GM12875 (cell line): ENCODE data around the gene KIF25.

Experiments used
- H3K4me3 ChIP-seq: one replicate; pipeline ENCODE4 v1.5.1; 2011; ENCODE audit warnings: low read depth, low read length, control low read depth
- CTCF ChIP-seq: IDR thresholded peaks from 2 replicates; pipeline ENCODE4 v1.5.1; 2011; ENCODE audit warnings: low read depth, mild to moderate bottlenecking, control low read depth, inconsistent platforms, low read length, moderate library complexity, borderline replicate concordance; ENCODE audit not compliant: insufficient read depth

KIF25 gene

DNA sequence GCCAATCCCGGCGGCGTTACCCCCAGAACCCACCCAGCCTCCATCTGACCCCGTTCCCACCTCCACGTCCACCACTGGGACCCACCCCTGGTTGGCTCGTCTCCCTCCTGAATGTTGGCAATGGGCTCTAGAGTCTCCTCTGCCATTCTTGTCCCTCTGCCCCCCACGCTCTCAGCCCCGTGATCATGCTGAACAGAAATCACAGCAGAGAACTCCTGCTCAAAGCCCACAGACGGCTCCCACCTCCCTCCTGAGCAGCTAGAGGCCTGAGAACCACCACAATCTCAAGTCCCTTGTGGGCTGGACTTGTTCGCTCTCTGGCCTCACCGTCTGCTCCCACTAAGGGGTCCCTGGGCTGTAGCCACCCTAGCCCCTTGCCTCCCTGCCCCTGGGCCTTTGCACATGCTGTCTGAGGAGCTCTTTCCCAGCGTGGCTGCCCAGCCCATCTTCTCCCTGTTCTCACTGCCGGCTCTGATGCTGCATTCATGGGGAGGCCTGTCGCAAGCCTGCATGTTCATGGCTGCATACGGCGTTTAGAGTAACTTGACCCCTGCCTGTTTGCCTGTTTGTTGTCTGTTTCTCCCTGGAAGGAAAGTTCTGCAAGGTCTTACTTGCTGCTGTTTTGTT lies 92.7 kb downstream of the KIF25 start:
- H3K4me3 ChIP-seq = no peak overlapping the region
- no peak for TF ChIP-seq CTCF

DNA sequence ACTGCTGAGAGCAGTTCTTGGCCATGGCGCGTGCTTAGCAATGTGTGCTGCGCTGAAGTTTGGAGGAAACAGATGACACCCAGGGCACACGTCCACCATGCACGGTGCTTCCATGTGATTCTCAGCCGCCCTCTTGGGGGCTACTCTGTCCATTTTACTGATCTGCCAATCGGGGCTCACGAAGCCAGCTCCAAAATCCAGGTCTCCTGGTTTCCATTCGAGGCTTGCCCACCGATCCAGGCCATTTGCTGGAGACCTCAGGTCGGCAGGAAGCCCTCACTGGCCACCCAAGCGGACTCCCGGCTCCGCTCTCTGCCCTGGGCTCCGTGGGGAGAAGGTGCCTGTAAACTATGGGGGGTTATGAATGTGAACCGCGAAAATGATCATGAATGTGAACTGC lies 93.2 kb downstream of the KIF25 start:
- TF ChIP-seq CTCF = no peak
- no peak overlapping the region for H3K4me3 ChIP-seq

GRCh38 chr6:168091381-168092264 lies 94.2 kb downstream of the KIF25 start:
- no peak for TF ChIP-seq CTCF
- no peak overlapping the region for H3K4me3 ChIP-seq

- no peak for TF ChIP-seq CTCF
- no peak overlapping the region for H3K4me3 ChIP-seq
Observed at GRCh38 chr6:168092541-168092940, 95.1 kb downstream of the KIF25 start.

- TF ChIP-seq CTCF = no peak
- H3K4me3 ChIP-seq = no peak overlapping the region
Observed at GRCh38 chr6:168093071-168093505, 95.6 kb downstream of the KIF25 start.

GRCh38 chr6:168093634-168094033 lies 96.2 kb downstream of the KIF25 start:
- no peak for TF ChIP-seq CTCF
- H3K4me3 ChIP-seq = no peak overlapping the region
